NCI-H2196 treated with DMSO at 0.1 percent for 48 hours (cell line): ENCODE measurements around the gene PMPCA.
"Not testable (repeated sequence)": the region's sequence is repeated elsewhere in the genome, so short reads cannot be mapped to it uniquely, and the experiment has no call there.

Source experiments
- DNase-seq: peaks from one replicate; lab custom pipeline; 2025; ENCODE audit not compliant: unreplicated experiment; lab: John Stamatoyannopoulos, UW

The PMPCA gene

GRCh38 chr9:136407911-136408310 is 2.5 kb upstream of the PMPCA start:
- DNase-seq, result no peak

DNA sequence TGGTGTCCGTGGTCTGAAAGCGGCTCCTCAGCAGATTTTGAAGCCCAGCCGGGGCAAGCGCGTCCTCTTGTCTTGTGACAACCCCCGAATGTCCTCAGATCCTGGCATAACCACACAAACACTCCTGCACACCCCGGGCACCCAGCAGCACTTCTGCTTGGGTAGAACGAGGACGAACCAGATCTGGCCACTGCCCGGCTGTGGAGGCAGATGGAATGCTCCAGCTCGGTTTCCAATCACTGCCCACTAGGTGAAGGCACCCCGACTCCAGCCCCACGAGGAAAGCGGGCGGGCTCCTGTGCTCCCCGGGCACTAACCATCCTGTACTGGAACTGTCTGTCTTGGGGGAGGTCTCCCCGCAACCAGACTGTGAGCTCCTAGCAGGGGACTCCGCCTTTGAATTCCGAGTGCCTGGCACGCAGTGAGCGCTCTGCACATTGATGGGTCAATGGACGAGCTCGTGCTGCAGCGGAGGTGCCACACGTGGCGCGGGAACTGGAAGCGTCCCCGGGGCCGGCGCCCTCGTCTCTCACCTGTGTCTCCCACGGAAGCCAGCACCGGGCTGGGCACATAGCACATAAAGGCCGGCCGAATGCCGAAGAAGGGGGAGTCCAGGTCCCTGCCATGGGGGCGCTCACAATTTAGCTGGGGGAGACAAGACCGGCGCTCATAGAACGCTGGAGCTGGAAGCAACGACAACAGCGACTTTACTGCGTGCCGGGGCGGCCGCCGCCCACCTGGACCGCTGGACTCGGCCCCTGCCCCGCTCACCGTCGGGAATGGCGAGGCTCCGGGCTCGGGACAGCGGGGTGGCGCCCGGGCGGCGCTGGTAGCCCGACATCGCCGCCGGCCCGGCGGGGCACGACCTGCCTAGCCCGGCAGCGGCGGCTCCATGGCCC is 652 bp upstream of the PMPCA start:
- no peak for DNase-seq

DNA sequence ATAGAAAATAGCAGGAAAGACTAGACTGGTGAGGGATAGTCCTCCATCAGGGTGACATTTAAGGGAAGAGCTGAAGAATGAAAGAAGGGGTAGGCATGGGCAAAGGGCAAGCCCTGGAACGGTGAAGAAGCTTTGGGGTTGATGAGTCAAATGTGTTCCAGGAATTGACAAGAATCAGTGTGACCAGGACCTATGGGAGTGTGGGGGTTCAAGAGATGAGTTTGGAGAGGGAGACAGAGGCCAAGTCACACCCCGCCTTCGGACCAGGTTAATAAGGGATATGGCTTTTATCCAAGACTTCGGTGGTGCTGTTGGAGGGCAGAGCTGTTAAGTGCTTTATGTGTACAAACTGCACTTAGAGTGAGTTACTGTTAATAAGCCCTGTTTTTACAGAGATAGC is 920 bp downstream of the PMPCA start:
- DNase-seq, result no peak

- no peak for DNase-seq
Measured at GRCh38 chr9:136412962-136413361, 2.5 kb downstream of the PMPCA start.

DNA sequence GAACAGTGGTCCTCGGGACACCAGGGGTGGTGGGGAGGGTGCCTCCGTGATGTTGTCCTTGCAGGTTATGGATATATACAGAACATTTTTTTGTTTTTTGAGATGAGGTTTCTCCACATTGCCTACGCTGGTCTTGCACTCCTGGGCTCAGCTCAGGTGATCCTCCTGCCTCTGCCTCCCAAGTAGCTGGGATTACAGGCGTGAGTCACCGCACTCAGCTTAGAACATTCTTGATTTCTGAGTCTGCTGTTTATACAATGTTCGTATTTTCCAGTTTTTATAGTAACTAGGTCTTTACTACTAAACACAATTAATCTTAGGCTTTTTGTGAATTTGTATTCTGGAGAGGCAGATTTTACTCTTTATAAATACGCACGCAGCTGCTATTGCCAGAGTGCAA is 6.0 kb downstream of the PMPCA start:
- DNase-seq, result no peak

DNA sequence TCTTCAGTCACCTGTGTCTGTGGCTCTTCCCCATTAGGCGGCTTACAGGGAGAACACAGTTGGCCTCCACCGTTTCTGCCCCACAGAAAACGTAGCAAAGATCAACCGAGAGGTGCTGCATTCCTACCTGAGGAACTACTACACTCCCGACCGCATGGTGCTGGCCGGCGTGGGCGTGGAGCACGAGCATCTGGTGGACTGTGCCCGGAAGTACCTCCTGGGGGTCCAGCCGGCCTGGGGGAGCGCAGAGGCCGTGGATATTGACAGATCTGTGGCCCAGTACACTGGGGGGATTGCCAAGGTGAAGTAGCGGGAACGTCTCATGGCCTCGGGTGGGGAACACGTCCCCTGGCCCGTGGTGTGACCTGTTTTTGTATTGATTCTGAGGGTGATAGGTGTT is 6.5 kb downstream of the PMPCA start:
- DNase-seq, result no peak

- no peak for DNase-seq
Measured at GRCh38 chr9:136418182-136419091, 8.0 kb downstream of the PMPCA start.

GRCh38 chr9:136419092-136419420 is 8.6 kb downstream of the PMPCA start:
- DNase-seq, result no peak

DNA sequence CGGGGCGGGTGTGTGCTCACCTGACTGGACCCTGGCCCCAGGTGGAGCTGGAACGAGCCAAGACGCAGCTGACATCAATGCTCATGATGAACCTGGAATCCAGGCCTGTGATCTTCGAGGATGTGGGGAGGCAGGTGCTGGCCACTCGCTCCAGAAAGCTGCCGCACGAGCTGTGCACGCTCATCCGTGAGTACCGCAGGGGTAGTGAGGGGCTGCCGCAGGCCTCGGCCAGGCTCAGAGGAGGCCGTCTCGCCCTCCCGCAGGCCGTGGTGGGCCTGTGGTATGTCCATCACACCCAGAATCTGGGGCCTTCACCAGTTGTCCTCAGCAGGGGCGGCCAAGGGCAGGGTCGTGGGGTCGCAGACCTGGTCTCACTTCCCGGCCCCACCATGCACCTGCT is 11.3 kb downstream of the PMPCA start:
- DNase-seq, result no peak

DNA sequence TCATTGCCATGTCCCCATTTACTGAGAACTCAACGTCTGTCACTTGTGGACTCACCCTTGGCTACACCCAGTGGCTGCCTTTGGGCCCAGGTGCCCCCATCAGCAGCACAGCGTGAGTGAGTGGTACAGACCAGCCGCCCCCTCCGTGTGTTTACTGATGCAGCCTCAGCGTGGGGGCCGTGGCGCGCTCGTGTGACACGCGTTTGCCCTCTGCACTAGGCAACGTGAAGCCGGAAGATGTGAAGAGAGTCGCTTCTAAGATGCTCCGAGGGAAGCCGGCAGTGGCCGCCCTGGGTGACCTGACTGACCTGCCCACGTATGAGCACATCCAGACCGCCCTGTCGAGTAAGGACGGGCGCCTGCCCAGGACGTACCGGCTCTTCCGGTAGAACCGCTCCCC is 12.4 kb downstream of the PMPCA start:
- DNase-seq, result no peak

GRCh38 chr9:136423432-136424146 is 13.1 kb downstream of the PMPCA start:
- DNase-seq, result no peak

DNA sequence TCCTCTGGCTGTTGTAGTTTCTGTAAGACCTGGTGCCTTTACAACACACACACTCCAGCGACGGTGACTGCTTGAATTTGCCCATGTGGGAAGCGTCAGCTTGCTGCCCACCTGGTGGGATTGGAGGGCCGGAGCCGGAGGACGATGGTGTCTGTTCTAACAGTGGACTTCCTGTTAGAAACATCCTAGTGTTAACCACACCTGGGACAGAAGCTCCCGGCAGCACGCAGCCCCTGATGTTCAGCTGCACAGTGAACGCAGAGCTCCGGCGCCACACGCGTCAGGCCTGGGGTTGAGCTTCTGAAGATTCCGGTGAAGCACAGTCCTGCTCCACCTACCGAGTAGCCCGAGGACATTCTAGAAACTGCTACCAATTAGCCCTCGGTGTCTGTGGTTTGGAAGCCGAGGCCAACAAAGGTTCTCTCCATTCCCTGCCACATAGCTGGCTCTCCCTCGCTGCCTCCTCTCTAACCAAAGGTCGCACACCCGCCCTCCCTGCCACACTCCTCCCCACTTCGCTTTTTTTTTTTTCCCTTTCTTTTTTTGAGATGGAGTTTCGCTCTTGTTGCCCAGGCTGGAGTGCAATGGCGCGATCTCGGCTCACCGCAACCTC is 14.4 kb downstream of the PMPCA start:
- no peak for DNase-seq

DNA sequence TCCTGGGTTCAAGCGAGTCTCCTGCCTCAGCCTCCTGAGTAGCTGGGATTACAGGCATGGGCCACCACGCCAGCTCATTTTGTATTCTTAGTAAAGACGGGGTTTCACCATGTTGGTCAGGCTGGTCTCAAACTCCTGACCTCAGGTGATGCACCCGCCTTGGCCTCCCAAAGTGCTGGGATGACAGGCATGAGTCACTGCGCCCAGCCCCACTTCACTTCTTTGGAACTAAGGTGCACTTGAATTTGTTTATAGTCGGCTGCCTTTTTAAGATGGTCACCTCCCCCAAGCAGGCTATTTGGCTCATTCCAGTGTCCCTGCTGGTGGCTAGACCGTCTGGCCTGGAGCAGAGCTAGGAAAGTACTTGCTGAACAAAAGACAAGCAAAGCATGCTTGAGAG is 14.9 kb downstream of the PMPCA start:
- DNase-seq, result not testable (repeated sequence)

DNA sequence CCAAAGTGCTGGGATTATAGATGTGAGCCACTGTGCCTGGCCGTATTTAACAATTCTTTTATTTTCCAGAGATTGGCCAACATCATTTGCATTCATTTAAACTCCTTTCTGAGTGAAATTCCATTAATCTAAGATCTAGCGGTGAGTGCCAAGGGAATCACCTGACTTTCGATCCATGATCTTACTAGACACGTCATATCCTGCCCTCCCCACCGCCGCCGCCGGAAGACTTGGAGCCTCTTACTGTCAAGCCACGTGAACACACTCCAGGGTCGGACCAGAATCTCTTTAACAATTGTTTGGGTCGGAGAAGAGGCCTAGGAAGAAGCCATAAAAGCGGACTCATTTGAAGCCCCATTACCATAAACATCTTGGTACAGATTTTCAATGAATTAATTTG is 16.3 kb downstream of the PMPCA start:
- DNase-seq, result no peak

DNA sequence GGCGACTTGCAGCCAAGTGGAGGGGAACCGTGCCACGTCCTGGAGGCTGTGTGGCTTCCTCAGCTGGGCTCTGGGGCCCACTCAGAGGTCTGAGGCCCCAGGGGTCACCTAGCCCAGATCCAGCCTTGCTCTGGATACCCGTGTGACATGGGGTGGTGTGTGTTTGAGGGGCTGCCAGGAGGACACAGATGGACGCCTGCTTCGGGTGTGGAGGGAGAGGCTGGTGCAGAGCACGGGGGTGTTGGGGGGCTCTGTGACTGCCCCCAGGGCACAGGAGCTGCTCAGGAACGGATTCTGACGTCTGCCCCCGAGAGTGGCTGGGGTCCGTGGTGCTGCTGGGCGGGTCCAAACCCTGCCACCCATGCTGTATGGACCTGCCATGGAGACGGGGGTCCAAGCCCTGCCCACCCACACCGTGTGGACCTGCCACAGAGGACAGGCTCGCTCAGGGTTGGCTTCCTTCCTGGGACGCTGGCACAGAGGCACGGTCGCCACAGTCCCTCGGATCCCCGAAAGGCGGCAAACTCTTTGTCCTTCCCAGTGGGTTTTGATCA is 18.7 kb downstream of the PMPCA start:
- DNase-seq, result no peak

DNA sequence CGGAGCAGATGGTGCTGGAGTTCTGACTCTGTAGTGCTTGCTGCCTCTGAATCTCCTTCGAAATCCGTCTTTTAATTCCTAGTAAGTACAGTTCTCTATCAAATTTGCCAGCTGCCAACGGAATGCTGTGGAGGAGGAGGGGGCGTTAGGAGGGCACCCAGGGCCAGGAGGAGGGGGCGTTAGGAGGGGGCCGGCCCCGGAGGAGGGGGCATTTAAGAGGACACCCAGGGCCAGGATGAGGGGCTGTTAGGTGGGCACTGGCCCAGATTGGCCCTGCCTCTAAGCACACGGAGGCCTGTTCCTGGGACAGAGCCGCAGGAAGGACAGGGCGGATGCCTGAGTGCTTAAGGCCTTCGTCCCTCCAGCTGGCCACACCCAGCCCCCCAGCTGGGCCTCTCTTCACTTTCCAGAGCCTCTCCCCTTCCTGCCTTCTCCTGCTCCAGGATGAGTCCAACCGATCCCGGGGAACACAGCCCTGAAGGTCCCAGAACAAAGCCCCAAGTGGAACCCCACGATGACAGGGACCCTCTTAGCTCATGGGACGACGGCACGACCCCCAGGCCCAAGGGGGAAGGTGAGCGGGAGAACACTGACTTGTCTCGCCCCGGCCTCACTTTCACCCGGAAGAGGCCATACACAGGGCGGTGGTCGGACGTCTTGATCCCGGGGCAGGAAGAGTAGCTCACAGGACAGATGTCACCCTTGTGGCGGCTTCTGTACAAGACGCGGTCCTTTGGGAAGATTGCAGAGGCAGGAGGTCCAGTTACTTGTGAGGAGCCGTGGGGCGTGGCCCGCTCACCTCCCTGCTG is 19.4 kb downstream of the PMPCA start:
- DNase-seq, result no peak

DNA sequence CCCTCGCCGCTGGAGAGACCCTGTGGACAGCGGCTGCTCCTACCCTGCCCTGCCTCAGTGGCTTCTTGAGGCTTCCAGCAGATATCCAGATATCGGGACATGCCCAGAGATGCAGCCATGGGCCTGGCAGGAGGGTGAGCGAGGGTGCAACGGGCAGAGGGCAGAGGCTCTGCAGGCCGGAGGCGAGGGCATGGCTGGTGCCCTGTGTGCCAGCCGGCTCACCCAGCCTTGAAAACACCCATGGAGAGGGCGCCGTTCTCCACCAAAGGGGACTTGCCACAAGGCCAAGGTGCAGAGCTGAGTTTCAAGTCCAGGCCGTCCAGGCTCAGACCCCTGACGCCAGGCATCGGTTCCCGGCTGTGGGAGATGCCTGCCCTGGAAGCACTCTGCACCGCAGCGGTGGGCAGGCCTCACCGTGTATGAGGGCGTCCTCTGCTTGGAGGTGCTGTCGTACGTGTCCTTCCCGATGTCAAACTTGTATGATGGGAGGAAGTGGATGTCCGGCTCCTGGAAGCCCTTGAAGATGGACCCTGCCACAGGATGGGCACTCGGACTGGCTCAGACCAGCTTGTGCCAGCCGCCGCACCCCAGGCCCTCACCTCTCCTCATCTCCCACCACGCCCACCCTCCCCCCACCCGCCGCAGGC is 20.3 kb downstream of the PMPCA start:
- DNase-seq, result no peak

GRCh38 chr9:136431782-136432350 is 21.4 kb downstream of the PMPCA start:
- no peak for DNase-seq

DNA sequence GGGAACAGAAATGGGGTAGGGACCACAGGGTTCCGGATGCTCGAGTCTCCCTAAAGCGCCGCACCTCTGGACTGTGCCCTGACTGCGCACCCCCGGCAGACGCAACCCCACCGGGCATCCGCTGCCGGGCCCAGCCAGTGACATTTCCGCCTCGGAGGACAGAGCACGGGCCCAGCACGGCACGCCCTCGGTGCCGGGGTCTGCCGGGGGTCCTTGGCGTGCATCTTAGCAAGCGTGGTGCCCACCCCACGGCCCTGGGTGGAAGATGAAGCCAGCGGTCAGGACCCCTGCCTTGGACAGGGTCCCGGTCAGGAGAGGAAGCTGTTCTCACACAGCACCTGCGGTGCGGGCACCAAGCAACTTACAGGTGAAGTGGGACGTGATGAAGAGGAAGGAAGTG is 22.1 kb downstream of the PMPCA start:
- DNase-seq, result no peak
